HepG2 (cell line): ENCODE data around the gene NGFR. TPM values are rescaled to one million over a fixed set of nuclear protein-coding genes. Genes with fewer than 3 reads are reported as not detected.

ENCODE experiments used
- AGO2 ChIP-seq: fragments of 200-400 bp; formaldehyde crosslinking; optimal IDR thresholded peaks from 2 replicates; pipeline ENCODE3; 2017; ENCODE audit warnings: mild to moderate bottlenecking, low read depth, low read length, moderate library complexity
- ATF1 ChIP-seq: IDR thresholded peaks from 2 replicates; pipeline ENCODE4 v1.6.1; 2016; ENCODE audit warnings: mild to moderate bottlenecking, control low read depth
- CHD4 ChIP-seq: fragments of 200-600 bp; sonication (generic); IDR thresholded peaks from 2 replicates; pipeline ENCODE4 v1.7.0; 2017; ENCODE audit warnings: mild to moderate bottlenecking, low read length, borderline replicate concordance
- EZH2 ChIP-seq: conservative IDR thresholded peaks from 2 replicates; pipeline ENCODE4 v1.6.1; 2012; ENCODE audit warnings: mild to moderate bottlenecking, low read depth, low read length, moderate library complexity
- GABPB1 ChIP-seq: IDR thresholded peaks from 2 replicates; pipeline ENCODE4 v1.6.1; 2016; ENCODE audit warnings: mild to moderate bottlenecking, missing genetic modification reagents, moderate library complexity, missing compliant biosample characterization
- MEIS1 ChIP-seq: sonication (generic); formaldehyde crosslinking; IDR thresholded peaks from 2 replicates; pipeline ENCODE4 v1.9.0; 2021; ENCODE audit warnings: mild to moderate bottlenecking, missing genetic modification reagents, moderate library complexity, borderline replicate concordance
- POGZ ChIP-seq: sonication (generic); formaldehyde crosslinking; IDR thresholded peaks from 2 replicates; pipeline ENCODE4 v1.4.0; 2020; ENCODE audit warnings: mild to moderate bottlenecking, missing genetic modification reagents
- SUZ12 ChIP-seq: fragments of 150-350 bp; IDR thresholded peaks from 2 replicates; pipeline ENCODE4 v1.6.1; 2014; ENCODE audit warnings: low read depth, low read length
- WIZ ChIP-seq: sonication (generic); formaldehyde crosslinking; IDR thresholded peaks from 2 replicates; pipeline ENCODE4 v1.5.1; 2020; ENCODE audit warnings: mild to moderate bottlenecking, missing genetic modification reagents
- polyA plus RNA-seq, 8 experiments: library from polyadenylated mRNA; depleted of rRNA in 3 of 8; stranded (reverse) in 7 of 8; unstranded in 1 of 8; fragments of >200 nt; fragmentation: Illumina TruSeq in 4 of 8; extraction: Trizol in 4 of 8; gene quantifications; 2 replicates each; pipeline versions ENCODE4 v1.2.1 to v1.2.3, GENCODE V29; 2011 to 2016; ENCODE audit warnings: low read depth in 4 of 8, missing spikeins in 1 of 8, mixed read lengths in 1 of 8; ENCODE audit not compliant: insufficient read depth in 1 of 8
- total RNA-seq, 5 experiments: library from RNA; depleted of rRNA; stranded (reverse); fragments of >200 nt; fragmentation: Illumina TruSeq; extraction: Trizol; gene quantifications; 2 replicates each; pipeline ENCODE4 v1.2.3, GENCODE V29; 2016; ENCODE audit warnings: low read depth in 1 of 5
- TF ChIP-seq, protein P1 (sequence below): sonication (generic); formaldehyde crosslinking; IDR thresholded peaks from 2 replicates; pipeline ENCODE4 v1.8.0; 2022; ENCODE audit warnings: mild to moderate bottlenecking, missing genetic modification reagents
- TF ChIP-seq, protein P2 (sequence below): sonication (generic); formaldehyde crosslinking; IDR thresholded peaks from 2 replicates; pipeline ENCODE4 v1.4.0; 2020; ENCODE audit warnings: mild to moderate bottlenecking, missing genetic modification reagents
- TF ChIP-seq, protein P3 (sequence below): IDR thresholded peaks from 2 replicates; pipeline ENCODE4 v1.6.1; 2016; ENCODE audit warnings: control low read depth

Gene NGFR
- total and polyA plus RNA-seq, 2 of the 13 experiments (the other 11 are each of a cell fraction or from before 2014, with no cell fraction given), result 1.1 to 1.8 TPM

DNA sequence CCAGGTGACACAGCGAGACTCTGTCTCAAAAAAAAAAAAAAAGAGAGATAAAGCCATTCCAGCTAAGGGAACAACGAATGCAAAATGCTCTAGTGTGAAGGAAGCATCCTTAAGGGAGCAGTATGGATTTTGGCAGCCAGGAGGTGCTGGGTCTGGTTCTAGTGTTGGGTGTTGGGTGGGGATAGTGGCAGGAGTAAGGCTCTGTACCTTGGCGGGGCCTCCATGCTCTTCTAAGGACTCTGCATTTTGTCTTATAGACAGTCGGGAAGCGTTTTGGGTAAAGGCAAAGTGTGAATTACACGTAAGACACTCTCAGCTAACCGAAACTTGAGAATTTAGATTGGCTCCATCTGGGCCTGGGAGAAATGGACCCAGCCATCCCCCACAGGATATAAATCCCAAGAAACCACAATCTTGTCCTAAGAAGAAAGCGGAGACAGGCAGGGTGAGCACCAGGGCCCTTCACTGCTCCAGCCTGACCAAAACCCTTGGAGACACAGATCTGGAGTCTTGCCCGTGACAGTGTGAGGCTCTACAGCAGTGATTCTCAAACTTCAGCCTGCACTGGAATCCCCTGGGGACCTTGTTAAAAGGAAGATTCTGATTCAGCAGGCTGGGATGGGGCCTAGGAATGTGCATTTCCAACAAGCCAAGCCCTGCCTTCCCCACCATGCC lies 47.3 kb upstream of the NGFR start (continued):
- TF ChIP-seq, protein P1, sequence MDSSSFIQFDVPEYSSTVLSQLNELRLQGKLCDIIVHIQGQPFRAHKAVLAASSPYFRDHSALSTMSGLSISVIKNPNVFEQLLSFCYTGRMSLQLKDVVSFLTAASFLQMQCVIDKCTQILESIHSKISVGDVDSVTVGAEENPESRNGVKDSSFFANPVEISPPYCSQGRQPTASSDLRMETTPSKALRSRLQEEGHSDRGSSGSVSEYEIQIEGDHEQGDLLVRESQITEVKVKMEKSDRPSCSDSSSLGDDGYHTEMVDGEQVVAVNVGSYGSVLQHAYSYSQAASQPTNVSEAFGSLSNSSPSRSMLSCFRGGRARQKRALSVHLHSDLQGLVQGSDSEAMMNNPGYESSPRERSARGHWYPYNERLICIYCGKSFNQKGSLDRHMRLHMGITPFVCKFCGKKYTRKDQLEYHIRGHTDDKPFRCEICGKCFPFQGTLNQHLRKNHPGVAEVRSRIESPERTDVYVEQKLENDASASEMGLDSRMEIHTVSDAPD (CRISPR knock-in tag), result no peak
- TF ChIP-seq CHD4 (no peak), WIZ (no peak), EZH2 (no peak), AGO2 (no peak), MEIS1 (CRISPR knock-in tag) (no peak), GABPB1 (CRISPR knock-in tag) (no peak), POGZ (CRISPR knock-in tag) (no peak), ATF1 (CRISPR knock-in tag) (no peak), SUZ12 (no peak)
- TF ChIP-seq, protein P2, sequence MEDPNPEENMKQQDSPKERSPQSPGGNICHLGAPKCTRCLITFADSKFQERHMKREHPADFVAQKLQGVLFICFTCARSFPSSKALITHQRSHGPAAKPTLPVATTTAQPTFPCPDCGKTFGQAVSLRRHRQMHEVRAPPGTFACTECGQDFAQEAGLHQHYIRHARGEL (CRISPR knock-in tag), result no peak
- TF ChIP-seq, protein P3, sequence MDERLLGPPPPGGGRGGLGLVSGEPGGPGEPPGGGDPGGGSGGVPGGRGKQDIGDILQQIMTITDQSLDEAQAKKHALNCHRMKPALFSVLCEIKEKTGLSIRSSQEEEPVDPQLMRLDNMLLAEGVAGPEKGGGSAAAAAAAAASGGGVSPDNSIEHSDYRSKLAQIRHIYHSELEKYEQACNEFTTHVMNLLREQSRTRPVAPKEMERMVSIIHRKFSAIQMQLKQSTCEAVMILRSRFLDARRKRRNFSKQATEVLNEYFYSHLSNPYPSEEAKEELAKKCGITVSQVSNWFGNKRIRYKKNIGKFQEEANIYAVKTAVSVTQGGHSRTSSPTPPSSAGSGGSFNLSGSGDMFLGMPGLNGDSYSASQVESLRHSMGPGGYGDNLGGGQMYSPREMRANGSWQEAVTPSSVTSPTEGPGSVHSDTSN (CRISPR knock-in tag), result no peak
